Measurements from ENCODE around the gene GOLM1.

GRCh38 chr9:86064220-86064619 is 35.1 kb downstream of the GOLM1 start:
- TF ChIP-seq, protein P1, sequence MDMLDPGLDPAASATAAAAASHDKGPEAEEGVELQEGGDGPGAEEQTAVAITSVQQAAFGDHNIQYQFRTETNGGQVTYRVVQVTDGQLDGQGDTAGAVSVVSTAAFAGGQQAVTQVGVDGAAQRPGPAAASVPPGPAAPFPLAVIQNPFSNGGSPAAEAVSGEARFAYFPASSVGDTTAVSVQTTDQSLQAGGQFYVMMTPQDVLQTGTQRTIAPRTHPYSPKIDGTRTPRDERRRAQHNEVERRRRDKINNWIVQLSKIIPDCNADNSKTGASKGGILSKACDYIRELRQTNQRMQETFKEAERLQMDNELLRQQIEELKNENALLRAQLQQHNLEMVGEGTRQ (CRISPR knock-in tag; IDR thresholded peaks at IDR 0.05): no peak
- TF ChIP-seq CTCF (IDR thresholded peaks at IDR 0.05) (no peak), HMGXB4 (CRISPR knock-in tag; IDR thresholded peaks at IDR 0.05) (no peak), JUN (CRISPR knock-in tag; IDR thresholded peaks at IDR 0.05) (no peak), TEAD4 (CRISPR knock-in tag; IDR thresholded peaks at IDR 0.05) (no peak), SMAD4 (CRISPR knock-in tag; IDR thresholded peaks at IDR 0.05) (no peak), RELA (CRISPR knock-in tag; IDR thresholded peaks at IDR 0.05; ENCODE audit: borderline replicate concordance) (no peak), E2F1 (CRISPR knock-in tag; IDR thresholded peaks at IDR 0.05) (no peak)
- TF ChIP-seq, protein P2, sequence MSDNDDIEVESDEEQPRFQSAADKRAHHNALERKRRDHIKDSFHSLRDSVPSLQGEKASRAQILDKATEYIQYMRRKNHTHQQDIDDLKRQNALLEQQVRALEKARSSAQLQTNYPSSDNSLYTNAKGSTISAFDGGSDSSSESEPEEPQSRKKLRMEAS (CRISPR knock-in tag; IDR thresholded peaks at IDR 0.05): no peak
- TF ChIP-seq, protein P3, sequence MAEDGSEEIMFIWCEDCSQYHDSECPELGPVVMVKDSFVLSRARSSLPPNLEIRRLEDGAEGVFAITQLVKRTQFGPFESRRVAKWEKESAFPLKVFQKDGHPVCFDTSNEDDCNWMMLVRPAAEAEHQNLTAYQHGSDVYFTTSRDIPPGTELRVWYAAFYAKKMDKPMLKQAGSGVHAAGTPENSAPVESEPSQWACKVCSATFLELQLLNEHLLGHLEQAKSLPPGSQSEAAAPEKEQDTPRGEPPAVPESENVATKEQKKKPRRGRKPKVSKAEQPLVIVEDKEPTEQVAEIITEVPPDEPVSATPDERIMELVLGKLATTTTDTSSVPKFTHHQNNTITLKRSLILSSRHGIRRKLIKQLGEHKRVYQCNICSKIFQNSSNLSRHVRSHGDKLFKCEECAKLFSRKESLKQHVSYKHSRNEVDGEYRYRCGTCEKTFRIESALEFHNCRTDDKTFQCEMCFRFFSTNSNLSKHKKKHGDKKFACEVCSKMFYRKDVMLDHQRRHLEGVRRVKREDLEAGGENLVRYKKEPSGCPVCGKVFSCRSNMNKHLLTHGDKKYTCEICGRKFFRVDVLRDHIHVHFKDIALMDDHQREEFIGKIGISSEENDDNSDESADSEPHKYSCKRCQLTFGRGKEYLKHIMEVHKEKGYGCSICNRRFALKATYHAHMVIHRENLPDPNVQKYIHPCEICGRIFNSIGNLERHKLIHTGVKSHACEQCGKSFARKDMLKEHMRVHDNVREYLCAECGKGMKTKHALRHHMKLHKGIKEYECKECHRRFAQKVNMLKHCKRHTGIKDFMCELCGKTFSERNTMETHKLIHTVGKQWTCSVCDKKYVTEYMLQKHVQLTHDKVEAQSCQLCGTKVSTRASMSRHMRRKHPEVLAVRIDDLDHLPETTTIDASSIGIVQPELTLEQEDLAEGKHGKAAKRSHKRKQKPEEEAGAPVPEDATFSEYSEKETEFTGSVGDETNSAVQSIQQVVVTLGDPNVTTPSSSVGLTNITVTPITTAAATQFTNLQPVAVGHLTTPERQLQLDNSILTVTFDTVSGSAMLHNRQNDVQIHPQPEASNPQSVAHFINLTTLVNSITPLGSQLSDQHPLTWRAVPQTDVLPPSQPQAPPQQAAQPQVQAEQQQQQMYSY (CRISPR knock-in tag; IDR thresholded peaks at IDR 0.05): no peak
